IMR-90 (cell line): Measurements from ENCODE around the gene ASPG. TPM values are rescaled to one million over a fixed set of nuclear protein-coding genes. Genes with fewer than 3 reads are reported as not detected.

Source experiments
- ATAC-seq: fragments of 200-7000 bp; cut with Tn5 transposase; 2 replicates; pipeline ENCODE4 v1.9.1; 2020; ENCODE audit warnings: low read depth, mild to moderate bottlenecking, moderate library complexity
- BruUV-seq: library from RNA; stranded (reverse); fragments of 400-500 nt; replicated peaks from 2 replicates; lab custom pipeline; 2021; lab: Mats Ljungman, UMichigan
- CTCF ChIA-PET: fragments of 300-600 bp; formaldehyde crosslinking; extraction: SDS; loops from one replicate; lab custom pipeline; 2021; ENCODE audit warnings: antibody characterized with exemption; lab: Yijun Ruan, JAX
- POLR2A ChIA-PET: fragments of 300-600 bp; sonication (Branson Sonifier 250); formaldehyde crosslinking; loops from one replicate; lab custom pipeline; 2022; ENCODE audit warnings: antibody characterized with exemption; ENCODE audit not compliant: unreplicated experiment; lab: Charles Lee
- DNase-seq: peaks from one replicate; pipeline ENCODE4 v3.0.0; 2013
- H2AFZ ChIP-seq: replicated peaks from 2 replicates; pipeline ENCODE3; 2013; ENCODE audit warnings: low read length, mild to moderate bottlenecking; ENCODE audit not compliant: poor library complexity
- H2AK5ac ChIP-seq: 2 replicates; pipeline ENCODE4 v1.6.1; 2013; ENCODE audit warnings: low read depth, low read length, inconsistent platforms
- H2AK9ac ChIP-seq: replicated peaks from 2 replicates; pipeline ENCODE3; 2013; ENCODE audit warnings: mild to moderate bottlenecking, low read depth, low read length, moderate library complexity; ENCODE audit not compliant: poor library complexity
- H2BK120ac ChIP-seq: 2 replicates; pipeline ENCODE4 v1.6.1; 2013; ENCODE audit warnings: low read depth, low read length, inconsistent platforms
- H2BK15ac ChIP-seq: 3 replicates; pipeline ENCODE4 v1.6.1; 2013; ENCODE audit warnings: low read depth, low read length, inconsistent platforms
- H2BK20ac ChIP-seq: 2 replicates; pipeline ENCODE4 v1.6.1; 2013; ENCODE audit warnings: low read depth, mild to moderate bottlenecking, inconsistent platforms, low read length, moderate library complexity
- H2BK5ac ChIP-seq: 2 replicates; pipeline ENCODE4 v1.6.1; 2013; ENCODE audit warnings: mild to moderate bottlenecking, low read depth, low read length, inconsistent platforms; ENCODE audit not compliant: poor library complexity, severe bottlenecking
- H3K14ac ChIP-seq: replicated peaks from 2 replicates; pipeline ENCODE4 v1.6.1; 2013; ENCODE audit warnings: low read depth, low read length, inconsistent platforms
- H3K18ac ChIP-seq: 2 replicates; pipeline ENCODE4 v1.6.1; 2013; ENCODE audit warnings: low read depth, low read length, control low read depth
- H3K23ac ChIP-seq: 2 replicates; pipeline ENCODE4 v1.6.1; 2013; ENCODE audit warnings: low read depth, low read length, inconsistent platforms
- H3K27ac ChIP-seq: 2 replicates; pipeline ENCODE4 v1.5.1; 2013; ENCODE audit warnings: mild to moderate bottlenecking, control low read depth, low read length; ENCODE audit not compliant: insufficient read depth
- H3K27me3 ChIP-seq: 2 replicates; pipeline ENCODE4 v1.6.1; 2013; ENCODE audit warnings: low read length; ENCODE audit not compliant: control insufficient read depth, insufficient read depth
- H3K36me3 ChIP-seq: 2 replicates; pipeline ENCODE4 v1.6.1; 2013; ENCODE audit warnings: low read length, mixed read lengths; ENCODE audit not compliant: control insufficient read depth, insufficient read depth
- H3K4ac ChIP-seq: 2 replicates; pipeline ENCODE4 v1.6.1; 2013; ENCODE audit warnings: low read depth, low read length, inconsistent platforms
- H3K4me1 ChIP-seq: 2 replicates; pipeline ENCODE4 v1.6.1; 2013; ENCODE audit warnings: low read length, mixed read lengths; ENCODE audit not compliant: control insufficient read depth, insufficient read depth
- H3K4me2 ChIP-seq: 2 replicates; pipeline ENCODE4 v1.6.1; 2013; ENCODE audit warnings: low read depth, mild to moderate bottlenecking, control low read depth, low read length, moderate library complexity
- H3K4me3 ChIP-seq: 2 replicates; pipeline ENCODE4 v1.5.1; 2013; ENCODE audit warnings: low read depth, mild to moderate bottlenecking, control low read depth, low read length, moderate library complexity; ENCODE audit not compliant: insufficient read depth
- H3K56ac ChIP-seq: 2 replicates; pipeline ENCODE4 v1.6.1; 2013; ENCODE audit warnings: low read length, inconsistent platforms; ENCODE audit not compliant: insufficient read depth; ENCODE audit errors: extremely low read depth
- H3K79me1 ChIP-seq, 2 experiments: 2 replicates each; pipeline ENCODE4 v1.6.1; 2013; ENCODE audit warnings: low read length in 2 of 2, inconsistent platforms in 1 of 2, low read depth in 1 of 2
- H3K9ac ChIP-seq: 2 replicates; pipeline ENCODE4 v1.6.1; 2013; ENCODE audit warnings: low read depth, low read length, control low read depth
- H3K9me1 ChIP-seq: 2 replicates; pipeline ENCODE4 v1.6.1; 2013; ENCODE audit warnings: low read length, inconsistent platforms; ENCODE audit not compliant: insufficient read depth
- H3K9me3 ChIP-seq: 2 replicates; pipeline ENCODE4 v1.6.1; 2013; ENCODE audit warnings: low read length; ENCODE audit not compliant: control insufficient read depth, insufficient read depth
- H4K20me1 ChIP-seq: 2 replicates; pipeline ENCODE4 v1.6.1; 2013; ENCODE audit warnings: low read length, inconsistent platforms; ENCODE audit not compliant: insufficient read depth
- H4K5ac ChIP-seq: 2 replicates; pipeline ENCODE4 v1.6.1; 2013; ENCODE audit warnings: mild to moderate bottlenecking, low read depth, low read length, control low read depth
- H4K8ac ChIP-seq, 2 experiments: 2 replicates each; pipeline ENCODE4 v1.6.1; 2013; ENCODE audit warnings: low read depth in 2 of 2, low read length in 2 of 2, control low read depth in 1 of 2, inconsistent platforms in 1 of 2
- H4K91ac ChIP-seq: 2 replicates; pipeline ENCODE4 v1.6.1; 2013; ENCODE audit warnings: low read depth, low read length, inconsistent platforms; ENCODE audit not compliant: insufficient read depth
- FOS ChIP-seq: fragments of 150-350 bp; IDR thresholded peaks from 2 replicates; pipeline ENCODE4 v1.6.1; 2016; ENCODE audit warnings: low read depth, low read length
- MAFK ChIP-seq: IDR thresholded peaks from 2 replicates; pipeline ENCODE4 v1.6.1; 2012; ENCODE audit warnings: low read depth, low read length, improper control_type of control experiment
- MAZ ChIP-seq: IDR thresholded peaks from 2 replicates; pipeline ENCODE4 v1.6.1; 2012; ENCODE audit warnings: low read depth, mild to moderate bottlenecking, low read length, improper control_type of control experiment, moderate library complexity, borderline replicate concordance
- NFE2L2 ChIP-seq: fragments of 150-350 bp; IDR thresholded peaks from 2 replicates; pipeline ENCODE4 v1.6.1; 2016; ENCODE audit warnings: low read depth, mild to moderate bottlenecking, low read length
- POLR2A ChIP-seq: IDR thresholded peaks from 2 replicates; pipeline ENCODE4 v1.6.1; 2012; ENCODE audit warnings: mild to moderate bottlenecking, low read depth, low read length
- RCOR1 ChIP-seq: IDR thresholded peaks from 2 replicates; pipeline ENCODE4 v1.6.1; 2012; ENCODE audit warnings: mild to moderate bottlenecking, low read length, improper control_type of control experiment; ENCODE audit not compliant: insufficient replicate concordance
- RFX5 ChIP-seq: IDR thresholded peaks from 2 replicates; pipeline ENCODE4 v1.8.0; 2012; ENCODE audit warnings: low read depth, mild to moderate bottlenecking, low read length, moderate library complexity
- SMC3 ChIP-seq: fragments of 150-350 bp; IDR thresholded peaks from 2 replicates; pipeline ENCODE4 v1.6.1; 2016; ENCODE audit warnings: low read depth, mild to moderate bottlenecking, antibody characterized with exemption, low read length, moderate library complexity
- USF2 ChIP-seq: fragments of 150-350 bp; IDR thresholded peaks from 2 replicates; pipeline ENCODE4 v1.6.1; 2017; ENCODE audit warnings: mild to moderate bottlenecking, antibody characterized with exemption, low read length, low read depth
- WGBS, 2 experiments: methylation state at CpG; one replicate each; pipeline versions ENCODE4 v1.1.5 to v1.1.7; 2013; ENCODE audit warnings: missing lambda C conversion rate in 2 of 2; ENCODE audit not compliant: insufficient read length in 1 of 2; ENCODE audit errors: extremely low coverage in 2 of 2; 5-methylcytosine and 5-hydroxymethylcytosine counted together
- dilution Hi-C: fragments of 300-500 bp; cut with HindIII; formaldehyde crosslinking; loops from one replicate; pipeline ENCODE4 v1.14.3; 2018; ENCODE audit warnings: low sequenced_read_pairs; ENCODE audit not compliant: unreplicated experiment
- in situ Hi-C: fragments of 300-500 bp; cut with MboI; formaldehyde crosslinking; loops from 3 replicates; pipeline ENCODE4 v1.14.3; 2019; ENCODE audit warnings: low sequenced_read_pairs, inconsistent platforms, mixed read lengths
- intact Hi-C: fragments of 100-400 bp; cut with micrococcal nuclease; formaldehyde crosslinking; loops from 2 replicates; pipeline ENCODE4 v1.10.0; 2022
- polyA plus RNA-seq, 3 experiments: library from polyadenylated mRNA; depleted of rRNA; stranded (reverse); fragments of >200 nt; gene quantifications; 2 replicates each; pipeline ENCODE4 v1.2.3, GENCODE V29; 2012; ENCODE audit warnings: low replicate concordance in 1 of 3
- total RNA-seq: library from RNA; depleted of rRNA; stranded (reverse); fragments of >200 nt; gene quantifications from 2 replicates; pipeline ENCODE4 v1.2.3, GENCODE V29; 2012
- TF ChIP-seq, protein P1 (sequence below): fragments of 150-350 bp; IDR thresholded peaks from 2 replicates; pipeline ENCODE4 v1.6.1; 2016; ENCODE audit warnings: low read depth, mild to moderate bottlenecking, low read length, moderate library complexity, borderline replicate concordance

ASPG gene
- total and polyA plus RNA-seq, 2 of the 4 experiments (the other 2 are of a cell fraction) = not detected

DNA sequence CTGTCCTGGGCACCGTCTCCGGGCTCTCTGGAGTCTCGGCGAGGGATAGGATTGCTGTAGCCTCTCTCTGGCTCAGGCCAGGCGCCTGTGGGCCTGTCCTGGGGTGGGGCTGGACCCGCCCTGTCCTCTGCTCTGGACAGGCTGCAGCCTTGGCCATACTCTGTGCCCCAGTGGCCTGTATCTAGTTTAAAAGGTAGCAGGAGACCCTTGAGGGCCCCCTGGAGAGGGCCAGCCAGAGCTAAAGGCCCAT lies 54.6 kb downstream of the ASPG start:
- Histone ChIP-seq H2AFZ (no peak overlapping the region), H3K9ac (no peak overlapping the region), H2BK5ac (no peak overlapping the region), H4K8ac (no peak overlapping the region), H3K27ac (no peak overlapping the region), H3K4ac (no peak overlapping the region), H3K9me1 (no peaks in the 10 kb centered on the region), H3K18ac (no peak overlapping the region), H4K20me1 (no peaks in the 10 kb centered on the region), H3K23ac (no peak overlapping the region), H3K27me3 (peaks cover 43% of the 10 kb centered on the region), H4K91ac (no peak overlapping the region), H2AK9ac (no peak overlapping the region), H3K14ac (no peak overlapping the region), H3K36me3 (no peaks in the 10 kb centered on the region), H3K79me1 (no peaks in the 10 kb centered on the region), H2BK15ac (no peak overlapping the region), H4K5ac (no peak overlapping the region), H2BK120ac (no peak overlapping the region), H3K4me1 (no peaks in the 10 kb centered on the region; the same call in 1 of the 2 replicates), H3K9me3 (no peaks in the 10 kb centered on the region), H3K4me3 (no peak overlapping the region), H3K4me2 (no peak overlapping the region), H2AK5ac (no peak overlapping the region), H2BK20ac (no peak overlapping the region), H3K56ac (no peak overlapping the region)
- DNase-seq (no peak), ATAC-seq (no peak)
- POLR2A ChIA-PET = no interaction called here
- intact Hi-C loops = no loop called here
- dilution Hi-C loops = no loop called here
- CTCF ChIA-PET = no interaction called here
- WGBS, 2 experiments = no CpG with 5 or more reads among the region's 6 CpGs
- TF ChIP-seq, protein P1, sequence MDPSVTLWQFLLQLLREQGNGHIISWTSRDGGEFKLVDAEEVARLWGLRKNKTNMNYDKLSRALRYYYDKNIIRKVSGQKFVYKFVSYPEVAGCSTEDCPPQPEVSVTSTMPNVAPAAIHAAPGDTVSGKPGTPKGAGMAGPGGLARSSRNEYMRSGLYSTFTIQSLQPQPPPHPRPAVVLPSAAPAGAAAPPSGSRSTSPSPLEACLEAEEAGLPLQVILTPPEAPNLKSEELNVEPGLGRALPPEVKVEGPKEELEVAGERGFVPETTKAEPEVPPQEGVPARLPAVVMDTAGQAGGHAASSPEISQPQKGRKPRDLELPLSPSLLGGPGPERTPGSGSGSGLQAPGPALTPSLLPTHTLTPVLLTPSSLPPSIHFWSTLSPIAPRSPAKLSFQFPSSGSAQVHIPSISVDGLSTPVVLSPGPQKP = no peak
- TF ChIP-seq MAZ = no peak
- TF ChIP-seq RFX5 = no peak
- no peak for TF ChIP-seq FOS
- TF ChIP-seq MAFK = no peak
- TF ChIP-seq POLR2A = no peak
- no peak for TF ChIP-seq RCOR1
- no peak for TF ChIP-seq SMC3
- no peak for TF ChIP-seq USF2
- TF ChIP-seq NFE2L2 = no peak
- no TSS peak for BruUV-seq
- in situ Hi-C loops = no loop called here
